ENCODE measurements around the gene COL1A1.

GRCh38 chr17:50149091-50149416 lies 52.4 kb downstream of the COL1A1 start:
- TF ChIP-seq CTCF (IDR thresholded peaks at IDR 0.05) = no peak
- TF ChIP-seq POLR2A (IDR thresholded peaks at IDR 0.05) = no peak

Measured in testis (tissue), 2 donors.